Esophagus muscularis mucosa (tissue), 4 donors: ENCODE results near the gene TNK1. TPM values are rescaled to one million over a fixed set of nuclear protein-coding genes. Genes with fewer than 3 reads are reported as not detected.
A peak's percentile ranks its signal among the peaks of the same experiment; 100 is the strongest.

ENCODE experiments used
- DNase-seq: peaks from one replicate; pipeline ENCODE4 v3.0.0-alpha.2; 2017; ENCODE audit errors: extremely low spot score
- H3K27ac ChIP-seq, 4 donors: fragments of 200-600 bp; sonication (generic); replicated peaks in 1 of 4; 1 replicate in 3 of 4; 2 replicates in 1 of 4; pipeline ENCODE4 v1.5.1; 2016 to 2019; ENCODE audit warnings: mild to moderate bottlenecking in 1 of 4
- H3K27me3 ChIP-seq, 4 donors: fragments of 200-600 bp; sonication (generic); one replicate each; pipeline versions ENCODE4 v1.5.1 to v1.6.0; 2016 to 2019
- H3K36me3 ChIP-seq, 4 donors: fragments of 200-600 bp; sonication (generic); one replicate each; pipeline ENCODE4 v1.5.1; 2016 to 2019
- H3K4me1 ChIP-seq, 4 donors: fragments of 200-600 bp; sonication (generic); one replicate each; pipeline ENCODE4 v1.5.1; 2016 to 2019
- H3K4me3 ChIP-seq, 4 donors: fragments of 200-600 bp; sonication (generic); 1 replicate in 2 of 4; 2 replicates in 2 of 4; pipeline ENCODE4 v1.5.1; 2016 to 2019; ENCODE audit warnings: mild to moderate bottlenecking in 4 of 4, moderate library complexity in 1 of 4
- H3K9me3 ChIP-seq, 4 donors: fragments of 200-600 bp; sonication (generic); 1 replicate in 3 of 4; 2 replicates in 1 of 4; pipeline ENCODE4 v1.5.1; 2016 to 2019
- CTCF ChIP-seq, 3 experiments: fragments of 200-600 bp in 2 of 3; fragments of 450-650 bp in 1 of 3; sonication (generic) in 2 of 3; IDR thresholded peaks; one replicate each; pipeline ENCODE4 v1.5.1; 2017 to 2019; ENCODE audit warnings: antibody characterized with exemption in 3 of 3, mild to moderate bottlenecking in 2 of 3, moderate library complexity in 1 of 3
- EP300 ChIP-seq: sonication (generic); formaldehyde crosslinking; IDR thresholded peaks from one replicate; pipeline ENCODE4 v1.6.1; 2017; ENCODE audit warnings: antibody characterized with exemption
- POLR2A ChIP-seq: fragments of 450-650 bp; IDR thresholded peaks from one replicate; pipeline ENCODE4 v1.6.1; 2017; ENCODE audit warnings: antibody characterized with exemption, moderate library complexity, mild to moderate bottlenecking, low read depth
- POLR2AphosphoS5 ChIP-seq, 2 donors: sonication (generic); formaldehyde crosslinking; IDR thresholded peaks; one replicate each; pipeline ENCODE4 v1.6.1; 2017; ENCODE audit warnings: antibody characterized with exemption in 2 of 2
- WGBS: methylation state at CpG from one replicate; pipeline ENCODE4 v1.1.5; 2018; 5-methylcytosine and 5-hydroxymethylcytosine counted together
- intact Hi-C: fragments of 100-400 bp; cut with DNase I; formaldehyde crosslinking; loops from one replicate; pipeline ENCODE4 v1.15.1; 2023
- total RNA-seq, 4 donors: library from RNA; depleted of rRNA; stranded (reverse); fragments of >200 nt; gene quantifications; one replicate each; pipeline versions ENCODE4 v1.1.0 to v1.2.1, GENCODE V29; 2016

The TNK1 gene
- total RNA-seq, 4 donors from 2014 or later: 2.9 to 7.5 (median 5.6) TPM

- peaks cover 18 to 42% (median 37%) of the 10 kb centered on the region in 4 donors for H3K4me1 ChIP-seq
- 98% methylated on average over 3 of the region's 3 CpGs for WGBS
- H3K4me3 ChIP-seq: no peak overlapping the region
- H3K27me3 ChIP-seq: no peaks in the 10 kb centered on the region
- intact Hi-C loops: no loop called here
- no peak for DNase-seq
- H3K36me3 ChIP-seq: no peaks in the 10 kb centered on the region
- H3K27ac ChIP-seq: no peak overlapping the region
- TF ChIP-seq EP300: no peak
- no peak for TF ChIP-seq POLR2AphosphoS5 (IDR thresholded peaks at IDR 0.05)
- TF ChIP-seq CTCF (IDR thresholded peaks at IDR 0.05): no peak
- TF ChIP-seq POLR2A: no peak
- no peaks in the 10 kb centered on the region for H3K9me3 ChIP-seq
These were observed 1.8 kb upstream of the TNK1 start for GRCh38 chr17:7379134-7379533.

- no peak for TF ChIP-seq EP300
- TF ChIP-seq POLR2AphosphoS5 (IDR thresholded peaks at IDR 0.05): peak in 1 of 2 donors; percentile 54
- WGBS: 45% methylated on average over 2 of the region's 7 CpGs
- intact Hi-C loops: no loop called here
- peak overlapping the region; percentile 75 to 77 (median 76) for H3K27ac ChIP-seq
- DNase-seq: no peak
- peaks cover 18 to 47% (median 40%) of the 10 kb centered on the region in 4 donors for H3K4me1 ChIP-seq
- no peaks in the 10 kb centered on the region for H3K9me3 ChIP-seq
- H3K36me3 ChIP-seq: no peaks in the 10 kb centered on the region
- H3K27me3 ChIP-seq: no peaks in the 10 kb centered on the region
- peak overlapping the region; percentile 54 to 66 (median 60) for H3K4me3 ChIP-seq
These were observed 568 bp upstream of the TNK1 start for GRCh38 chr17:7380321-7380720.

- Histone ChIP-seq H3K4me1 (peaks cover 18 to 47% (median 40%) of the 10 kb centered on the region in 4 donors), H3K9me3 (no peaks in the 10 kb centered on the region), H3K36me3 (peaks cover 0 to 19% (median 11%) of the 10 kb centered on the region in 4 donors), H3K27me3 (no peaks in the 10 kb centered on the region), H3K27ac (no peak overlapping the region), H3K4me3 (no peak overlapping the region)
- peak; percentile 64 for DNase-seq
- 94% methylated on average over 10 of the region's 10 CpGs for WGBS
- intact Hi-C loops: no loop called here
- TF ChIP-seq EP300: no peak
- no peak for TF ChIP-seq CTCF (IDR thresholded peaks at IDR 0.05)
- TF ChIP-seq POLR2A: no peak
- TF ChIP-seq POLR2AphosphoS5 (IDR thresholded peaks at IDR 0.05): no peak
These were observed 2.0 kb downstream of the TNK1 start for GRCh38 chr17:7382901-7383300.

GRCh38 chr17:7383371-7383741 lies 2.5 kb downstream of the TNK1 start:
- Histone ChIP-seq H3K36me3 (peaks cover 0 to 24% (median 15%) of the 10 kb centered on the region in 4 donors), H3K9me3 (no peaks in the 10 kb centered on the region), H3K27me3 (no peaks in the 10 kb centered on the region), H3K27ac (peak overlapping the region in 2 of 4 donors; percentile 59 to 64), H3K4me1 (peaks cover 18 to 47% (median 40%) of the 10 kb centered on the region in 4 donors), H3K4me3 (peak overlapping the region; percentile 44 to 59 (median 49))
- DNase-seq: no peak
- no CpG with 5 or more reads among the region's 11 CpGs for WGBS
- intact Hi-C loops: no loop called here
- no peak for TF ChIP-seq CTCF (IDR thresholded peaks at IDR 0.05)

- peak overlapping the region; percentile 59 to 72 (median 66) for H3K27ac ChIP-seq
- intact Hi-C loops: no loop called here
- TF ChIP-seq EP300 (no peak), CTCF (IDR thresholded peaks at IDR 0.05) (no peak), POLR2A (no peak), POLR2AphosphoS5 (IDR thresholded peaks at IDR 0.05) (no peak)
- DNase-seq: peak; percentile 89
- H3K36me3 ChIP-seq: peaks cover 6 to 29% (median 21%) of the 10 kb centered on the region in 4 donors
- H3K9me3 ChIP-seq: no peaks in the 10 kb centered on the region
- peaks cover 18 to 47% (median 40%) of the 10 kb centered on the region in 4 donors for H3K4me1 ChIP-seq
- H3K27me3 ChIP-seq: no peaks in the 10 kb centered on the region
- H3K4me3 ChIP-seq: peak overlapping the region; percentile 44 to 59 (median 49)
- WGBS: 2% methylated on average over 23 of the region's 65 CpGs
These were observed 3.0 kb downstream of the TNK1 start for GRCh38 chr17:7383742-7384488.
